ENCODE data around the gene RELN.

The RELN gene

DNA sequence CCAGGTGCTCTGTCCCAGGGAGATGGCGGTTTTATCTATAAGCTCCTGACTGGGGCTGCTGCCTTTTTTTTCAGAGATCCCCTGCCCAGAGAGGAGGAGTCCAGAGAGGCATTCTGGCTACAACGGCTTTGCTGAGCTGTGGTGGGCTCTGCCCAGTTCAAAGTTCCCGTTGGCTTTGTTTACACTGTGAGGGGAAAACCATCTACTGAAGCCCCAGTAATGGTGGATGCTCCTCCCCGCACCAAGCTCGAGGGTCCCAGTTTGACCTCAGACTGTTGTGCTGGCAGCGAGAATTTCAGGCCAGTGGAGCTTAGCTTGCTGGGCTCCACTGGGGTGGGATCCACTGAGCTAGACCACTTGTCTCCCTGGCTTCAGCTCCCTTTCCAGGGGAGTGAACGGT is 527.1 kb downstream of the RELN start:
- no peak for DNase-seq
- no peak for TF ChIP-seq CTCF (IDR thresholded peaks at IDR 0.05; ENCODE audit: low read depth, low read length, missing control alignments)
- Histone ChIP-seq H3K27me3 (replicated peaks) (no peaks in the 10 kb centered on the region), H3K36me3 (replicated peaks) (no peaks in the 10 kb centered on the region), H3K4me3 (ENCODE audit: low read depth, low read length) (no peak overlapping the region), H3K27ac (no peak overlapping the region)
- in situ Hi-C loops (cut with HindIII; ENCODE audit: low pct_ligation_motif_present, low sequenced_read_pairs): no loop called here

DNA sequence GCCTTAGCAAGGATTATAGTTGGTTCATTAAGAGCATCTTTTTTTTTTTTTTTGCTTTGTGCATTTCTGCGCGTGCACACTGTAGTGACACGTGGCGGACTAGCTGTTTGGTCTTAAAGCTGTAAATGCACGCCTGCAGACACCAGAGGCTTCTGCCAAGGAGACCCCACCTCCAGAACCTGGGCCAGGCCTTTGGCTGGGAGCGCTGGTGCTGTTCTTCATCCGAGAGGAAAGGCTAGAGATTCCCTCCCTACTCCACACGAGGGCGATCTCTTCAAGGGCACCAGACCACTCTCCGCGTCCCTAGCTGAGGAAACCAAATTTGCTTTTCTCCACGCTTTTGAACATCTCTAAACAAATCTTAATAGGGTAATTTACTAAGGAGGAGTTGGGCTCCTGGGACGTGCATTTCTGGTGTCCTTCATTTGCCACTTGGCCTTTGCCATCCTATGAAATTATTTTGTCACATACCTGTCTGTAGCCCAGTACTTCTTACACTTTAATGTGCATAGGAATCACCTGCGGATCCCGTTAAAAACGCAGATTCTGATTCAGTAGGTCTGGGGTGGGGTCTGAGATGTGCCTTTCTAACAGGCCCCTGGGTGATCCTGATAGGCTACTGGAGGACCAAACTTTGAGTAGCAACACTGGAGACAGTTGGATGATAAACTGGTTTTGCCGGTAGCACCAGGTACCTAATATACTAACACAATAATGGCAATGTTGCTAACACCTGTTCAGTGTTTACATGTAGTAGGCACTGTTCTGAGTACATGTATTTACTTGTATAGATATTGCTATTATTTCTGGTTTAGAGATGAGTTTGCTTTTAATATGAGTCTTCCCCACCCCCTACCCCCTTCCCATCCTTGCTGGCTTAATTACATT is 542.1 kb downstream of the RELN start:
- in situ Hi-C loops (cut with HindIII; ENCODE audit: low pct_ligation_motif_present, low sequenced_read_pairs): no loop called here
- H3K36me3 ChIP-seq (replicated peaks): no peaks in the 10 kb centered on the region
- H3K27ac ChIP-seq: no peak overlapping the region
- DNase-seq: peak; percentile 46
- no peak overlapping the region for H3K4me3 ChIP-seq (ENCODE audit: low read depth, low read length)
- peak; percentile 92 for TF ChIP-seq CTCF (IDR thresholded peaks at IDR 0.05; ENCODE audit: low read depth, low read length, missing control alignments)
- peaks cover 31% of the 10 kb centered on the region for H3K27me3 ChIP-seq (replicated peaks)

DNA sequence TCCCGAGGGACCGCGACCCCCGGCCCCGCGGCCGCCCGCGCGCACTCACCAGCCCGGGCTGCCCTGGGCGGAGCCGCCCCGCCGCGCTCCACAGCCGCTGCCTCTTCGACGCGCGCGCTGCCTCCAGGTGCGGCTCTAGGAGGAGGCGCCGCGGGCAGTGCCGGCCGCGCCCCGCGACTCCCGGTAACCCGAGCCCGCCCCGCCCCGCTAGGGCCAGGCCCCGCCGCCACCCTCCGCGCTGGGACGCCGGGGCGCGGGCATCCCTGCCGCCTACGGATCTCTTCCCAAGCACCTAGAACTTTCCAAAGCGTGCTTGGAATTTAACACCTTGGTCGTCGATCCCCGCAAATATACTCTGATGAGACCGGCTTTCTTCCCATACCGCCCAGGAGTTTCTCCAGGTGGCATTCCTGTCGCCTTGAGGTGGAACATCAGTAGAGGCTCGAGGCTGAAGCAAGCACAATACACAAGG is 543.4 kb downstream of the RELN start, which contains the start of gene SLC26A5:
SLC26A5 (minus strand) TSS at position 159 of the 472 bp plus-strand sequence. CDS start 24,693 bp downstream, outside the sequence.
- TF ChIP-seq CTCF (IDR thresholded peaks at IDR 0.05; ENCODE audit: low read depth, low read length, missing control alignments): no peak
- Histone ChIP-seq H3K4me3 (ENCODE audit: low read depth, low read length) (peak within 1 kb of the TSS; percentile 33), H3K27me3 (replicated peaks) (peaks cover 31% of the 10 kb centered on the region), H3K27ac (no peak within 1 kb of the TSS), H3K36me3 (replicated peaks) (no peaks in the 10 kb centered on the region)
- in situ Hi-C loops (cut with HindIII; ENCODE audit: low pct_ligation_motif_present, low sequenced_read_pairs): no loop called here
- DNase-seq: no peak

- Histone ChIP-seq H3K4me3 (ENCODE audit: low read depth, low read length) (peak overlapping the region; percentile 33), H3K36me3 (replicated peaks) (no peaks in the 10 kb centered on the region), H3K27ac (no peak overlapping the region), H3K27me3 (replicated peaks) (peaks cover 31% of the 10 kb centered on the region)
- DNase-seq: no peak
- no peak for TF ChIP-seq CTCF (IDR thresholded peaks at IDR 0.05; ENCODE audit: low read depth, low read length, missing control alignments)
- in situ Hi-C loops (cut with HindIII; ENCODE audit: low pct_ligation_motif_present, low sequenced_read_pairs): no loop called here
Measured at GRCh38 chr7:103445228-103446048, 544.0 kb downstream of the RELN start.

DNA sequence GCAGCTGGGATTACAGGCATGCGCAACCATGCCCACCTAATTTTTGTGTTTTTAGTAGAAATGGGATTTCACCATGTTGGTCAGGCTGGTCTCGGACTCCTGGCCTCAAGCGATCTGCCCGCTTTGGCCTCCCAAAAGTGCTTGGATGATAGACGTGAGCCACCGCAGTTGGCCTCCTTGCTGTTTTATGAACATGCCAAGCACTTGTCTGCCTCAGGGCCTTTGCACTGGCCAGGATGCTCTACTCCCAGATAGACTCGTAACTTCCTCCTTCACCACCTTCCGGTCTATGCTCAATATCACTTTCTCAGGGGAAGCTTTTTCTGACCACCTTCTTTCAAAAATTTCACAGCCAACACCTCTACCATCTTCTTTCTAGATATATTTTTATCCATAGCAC is 549.8 kb downstream of the RELN start:
- no peak for DNase-seq
- H3K27me3 ChIP-seq (replicated peaks): peaks cover 21% of the 10 kb centered on the region
- no peak overlapping the region for H3K4me3 ChIP-seq (ENCODE audit: low read depth, low read length)
- in situ Hi-C loops (cut with HindIII; ENCODE audit: low pct_ligation_motif_present, low sequenced_read_pairs): no loop called here
- TF ChIP-seq CTCF (IDR thresholded peaks at IDR 0.05; ENCODE audit: low read depth, low read length, missing control alignments): no peak
- no peak overlapping the region for H3K27ac ChIP-seq
- H3K36me3 ChIP-seq (replicated peaks): no peaks in the 10 kb centered on the region
